GM21717 (cell line): ENCODE data around the gene RARRES2.

ENCODE experiments used
- ATAC-seq: cut with Tn5 transposase; IDR thresholded peaks from one replicate; pipeline ENCODE4 v1.9.1; 2021; ENCODE audit warnings: mild to moderate bottlenecking, moderate library complexity; ENCODE audit not compliant: unreplicated experiment

RARRES2 gene

GRCh38 chr7:150377196-150377595, 35.8 kb upstream of the RARRES2 start:
- no peak for ATAC-seq

DNA sequence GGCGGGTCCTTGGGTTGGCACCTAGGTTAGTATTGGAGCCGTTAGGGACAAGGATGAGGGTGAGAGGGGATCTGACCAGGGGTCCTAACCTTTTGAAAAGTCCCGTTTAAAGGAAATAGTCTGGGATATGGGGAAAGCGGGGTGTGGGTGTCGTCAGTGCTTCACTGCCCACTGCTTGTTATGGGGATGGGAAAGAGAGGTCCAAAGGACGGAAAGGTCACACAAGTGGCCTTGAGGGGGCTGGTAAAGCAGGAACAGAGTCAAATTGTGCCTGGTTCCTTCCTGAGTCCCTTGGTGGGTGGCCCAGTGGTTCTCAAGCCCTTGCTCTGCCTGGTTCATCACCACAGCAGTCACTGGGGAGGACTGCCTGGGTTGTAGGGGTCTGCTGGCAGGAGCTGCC, 35.1 kb upstream of the RARRES2 start:
- no peak for ATAC-seq

- ATAC-seq = no peak
These were observed 34.5 kb upstream of the RARRES2 start for GRCh38 chr7:150375662-150376521.

GRCh38 chr7:150374472-150374871, 33.0 kb upstream of the RARRES2 start:
- ATAC-seq = no peak

DNA sequence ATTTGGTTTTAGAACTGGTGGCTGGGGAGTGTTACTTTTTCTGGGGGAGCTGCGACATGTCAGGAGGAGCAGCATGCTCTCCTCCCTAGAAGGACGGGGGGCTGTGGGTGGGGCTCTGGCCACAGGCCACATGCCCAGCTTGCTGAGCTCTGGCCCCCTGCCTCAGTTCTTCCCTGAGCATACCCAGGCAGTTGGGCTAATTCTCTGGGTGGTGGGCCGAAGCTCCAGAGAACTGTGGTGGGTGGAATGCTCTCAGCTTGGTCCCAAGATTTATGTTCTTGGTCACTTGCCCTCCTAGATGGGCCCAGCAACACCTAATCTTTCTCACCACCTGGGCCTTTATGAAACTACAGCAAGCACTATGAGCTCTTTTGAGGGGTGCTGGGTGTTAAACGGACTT, 32.6 kb upstream of the RARRES2 start:
- no peak for ATAC-seq

GRCh38 chr7:150373049-150373801, 31.8 kb upstream of the RARRES2 start:
- no peak for ATAC-seq

DNA sequence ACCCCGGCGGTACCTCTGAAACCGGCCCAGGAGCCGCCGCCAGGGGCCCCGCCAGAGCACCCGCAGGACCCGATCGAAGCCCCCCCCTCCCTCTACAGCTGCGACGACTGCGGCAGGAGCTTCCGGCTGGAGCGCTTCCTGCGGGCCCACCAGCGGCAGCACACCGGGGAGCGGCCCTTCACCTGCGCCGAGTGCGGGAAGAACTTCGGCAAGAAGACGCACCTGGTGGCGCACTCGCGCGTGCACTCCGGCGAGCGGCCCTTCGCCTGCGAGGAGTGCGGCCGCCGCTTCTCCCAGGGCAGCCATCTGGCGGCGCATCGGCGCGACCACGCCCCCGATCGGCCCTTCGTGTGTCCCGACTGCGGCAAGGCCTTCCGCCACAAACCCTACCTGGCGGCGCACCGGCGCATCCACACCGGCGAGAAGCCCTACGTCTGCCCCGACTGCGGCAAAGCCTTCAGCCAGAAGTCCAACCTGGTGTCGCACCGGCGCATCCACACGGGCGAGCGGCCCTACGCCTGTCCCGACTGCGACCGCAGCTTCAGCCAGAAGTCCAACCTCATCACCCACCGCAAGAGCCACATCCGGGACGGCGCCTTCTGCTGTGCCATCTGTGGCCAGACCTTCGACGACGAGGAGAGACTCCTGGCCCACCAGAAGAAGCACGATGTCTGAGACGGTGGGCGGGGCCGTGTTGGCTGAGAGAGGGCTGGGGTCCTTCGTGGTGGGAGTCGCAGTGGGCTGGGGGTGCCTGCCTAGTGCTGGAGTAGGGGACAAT, 31.0 kb upstream of the RARRES2 start:
- no peak for ATAC-seq

- ATAC-seq = no peak
These were observed 30.5 kb upstream of the RARRES2 start for GRCh38 chr7:150371996-150372270.

DNA sequence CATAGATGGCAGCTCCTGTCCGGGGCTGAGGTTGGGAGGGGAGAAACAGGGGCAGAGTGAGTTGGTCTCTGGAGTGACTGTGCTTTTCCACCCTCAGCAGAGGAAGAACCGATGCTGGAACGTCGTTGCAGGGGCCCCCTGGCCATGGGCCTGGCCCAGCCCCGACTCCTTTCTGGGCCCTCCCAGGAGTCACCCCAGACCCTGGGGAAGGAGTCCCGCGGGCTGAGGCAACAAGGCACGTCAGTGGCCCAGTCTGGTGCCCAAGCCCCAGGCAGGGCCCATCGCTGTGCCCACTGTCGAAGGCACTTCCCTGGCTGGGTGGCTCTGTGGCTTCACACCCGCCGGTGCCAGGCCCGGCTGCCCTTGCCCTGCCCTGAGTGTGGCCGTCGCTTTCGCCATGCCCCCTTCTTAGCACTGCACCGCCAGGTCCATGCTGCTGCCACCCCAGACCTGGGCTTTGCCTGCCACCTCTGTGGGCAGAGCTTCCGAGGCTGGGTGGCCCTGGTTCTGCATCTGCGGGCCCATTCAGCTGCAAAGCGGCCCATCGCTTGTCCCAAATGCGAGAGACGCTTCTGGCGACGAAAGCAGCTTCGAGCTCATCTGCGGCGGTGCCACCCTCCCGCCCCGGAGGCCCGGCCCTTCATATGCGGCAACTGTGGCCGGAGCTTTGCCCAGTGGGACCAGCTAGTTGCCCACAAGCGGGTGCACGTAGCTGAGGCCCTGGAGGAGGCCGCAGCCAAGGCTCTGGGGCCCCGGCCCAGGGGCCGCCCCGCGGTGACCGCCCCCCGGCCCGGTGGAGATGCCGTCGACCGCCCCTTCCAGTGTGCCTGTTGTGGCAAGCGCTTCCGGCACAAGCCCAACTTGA, 29.9 kb upstream of the RARRES2 start:
- no peak for ATAC-seq

GRCh38 chr7:150370612-150371071, 29.2 kb upstream of the RARRES2 start:
- no peak for ATAC-seq

DNA sequence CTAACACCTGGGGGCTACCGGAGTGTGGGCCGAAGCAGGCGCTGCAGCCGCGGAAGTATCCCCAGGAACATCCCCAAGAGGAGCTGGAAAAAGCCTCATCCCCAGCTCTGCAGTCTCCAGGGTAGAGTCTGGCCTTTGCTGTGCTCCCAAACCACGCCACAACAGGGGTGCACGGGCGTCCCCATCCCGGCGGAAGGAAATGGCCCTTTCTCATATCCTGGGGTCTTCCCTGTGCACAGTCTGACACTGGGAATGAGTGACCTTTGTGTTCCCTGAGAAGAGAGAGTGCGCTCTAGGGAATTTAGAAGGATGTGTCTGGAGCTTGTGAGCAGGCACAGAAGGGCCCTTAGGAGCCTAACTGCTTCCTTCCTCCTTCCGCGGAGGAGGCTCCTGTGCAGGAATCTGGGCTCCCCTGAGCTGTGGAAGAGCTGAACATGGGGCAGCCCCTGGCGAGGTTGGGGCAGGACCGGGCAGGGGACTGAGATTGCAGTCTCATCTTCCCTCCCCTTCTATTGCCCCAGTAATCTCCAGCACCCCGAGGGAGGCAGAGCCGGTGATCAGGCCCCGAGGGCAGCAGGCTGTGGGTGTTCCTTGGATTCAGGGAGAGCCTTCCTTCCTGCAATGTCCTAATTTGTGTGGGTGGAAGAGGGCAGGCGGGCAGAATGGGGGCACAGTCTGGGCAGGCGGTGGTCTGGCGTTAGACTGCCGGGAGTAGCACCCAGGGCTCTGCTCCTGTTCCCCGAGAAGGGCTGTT, 28.5 kb upstream of the RARRES2 start:
- ATAC-seq = no peak

DNA sequence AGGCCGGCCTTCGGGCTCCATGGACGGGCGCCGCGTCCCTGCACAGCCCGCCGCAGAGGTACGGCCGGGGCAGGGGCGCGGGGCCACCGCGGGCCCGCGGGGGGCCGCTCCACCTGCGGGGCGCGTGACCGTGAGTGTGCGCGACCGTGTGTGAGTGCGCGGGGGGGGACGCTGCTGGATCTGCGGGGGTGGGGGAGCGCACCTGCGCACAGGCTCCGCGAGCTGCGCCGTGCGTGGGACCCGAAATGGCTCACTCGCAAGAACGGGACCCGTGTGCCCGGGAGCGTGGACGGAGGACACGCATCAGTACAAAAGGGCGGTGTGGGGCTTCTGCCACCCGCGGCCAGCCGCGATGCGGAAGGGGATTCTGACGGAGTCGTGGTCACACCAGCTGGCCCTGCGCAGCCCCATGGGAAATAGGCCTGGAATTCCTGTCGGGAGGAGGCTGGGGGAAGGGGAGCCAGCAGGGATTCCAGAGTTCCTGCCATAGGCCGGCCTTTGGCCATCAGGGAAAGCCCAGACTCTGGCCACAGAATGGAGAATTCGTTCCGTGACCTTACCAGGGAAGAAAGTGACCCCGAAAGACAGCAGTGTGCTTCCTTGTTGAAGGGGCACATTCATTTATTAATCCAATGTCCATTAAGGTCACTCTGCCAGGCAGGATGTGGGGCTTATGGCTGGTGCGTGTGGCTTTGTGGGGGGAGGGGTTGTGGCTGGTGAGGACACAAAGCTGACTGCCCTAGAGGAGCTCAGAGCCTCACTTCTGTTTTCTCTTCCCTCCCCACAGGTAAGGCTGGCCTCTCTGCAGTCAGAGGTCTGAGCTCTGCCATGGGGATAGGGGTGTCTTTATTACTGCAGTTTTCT, 27.7 kb upstream of the RARRES2 start:
- ATAC-seq = peak; percentile 41

- peak; percentile 46 for ATAC-seq
These were observed 26.9 kb upstream of the RARRES2 start, which contains the start of gene REPIN1 for GRCh38 chr7:150368096-150368883. REPIN1 (plus strand) TSS chr7:150368822; CDS start chr7:150369712, 890 bp downstream.

GRCh38 chr7:150367677-150368095, 26.3 kb upstream of the RARRES2 start:
- no peak for ATAC-seq

DNA sequence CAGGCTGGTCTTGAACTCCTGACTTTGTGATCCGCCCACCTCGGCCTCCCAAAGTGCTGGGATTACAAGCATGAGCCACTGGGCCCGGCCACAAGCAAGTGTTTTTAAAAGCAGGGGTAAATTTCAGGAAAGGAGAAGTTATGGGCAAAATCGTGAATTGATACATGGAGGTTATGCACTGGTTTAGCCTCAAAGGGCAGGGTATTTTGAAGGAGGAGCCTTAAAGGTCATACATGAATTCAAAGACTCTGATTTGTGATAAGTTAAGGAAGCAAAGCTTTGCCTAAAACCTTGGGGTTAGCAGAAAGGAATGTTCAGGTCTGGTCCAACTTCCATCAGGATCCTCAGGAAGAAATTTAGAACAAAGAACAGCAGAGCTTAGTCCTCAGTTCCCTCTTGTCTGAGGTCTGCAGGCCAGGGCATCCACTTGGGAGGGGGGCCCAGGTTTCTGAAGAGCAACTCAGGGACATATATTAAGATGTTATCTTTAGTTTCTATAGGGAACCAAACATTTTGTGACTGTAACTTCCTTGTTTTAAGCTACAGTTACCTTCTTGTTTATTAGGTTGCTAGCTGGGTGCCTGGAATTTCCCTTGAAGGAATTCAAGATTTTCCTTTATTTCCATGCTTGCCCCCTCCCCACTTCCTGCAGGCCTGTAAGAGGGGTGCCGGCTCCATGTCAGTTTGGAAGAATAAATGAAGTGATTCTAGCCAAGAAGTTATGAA, 24.4 kb upstream of the RARRES2 start:
- ATAC-seq = no peak

GRCh38 chr7:150365194-150365593, 23.8 kb upstream of the RARRES2 start:
- no peak for ATAC-seq

DNA sequence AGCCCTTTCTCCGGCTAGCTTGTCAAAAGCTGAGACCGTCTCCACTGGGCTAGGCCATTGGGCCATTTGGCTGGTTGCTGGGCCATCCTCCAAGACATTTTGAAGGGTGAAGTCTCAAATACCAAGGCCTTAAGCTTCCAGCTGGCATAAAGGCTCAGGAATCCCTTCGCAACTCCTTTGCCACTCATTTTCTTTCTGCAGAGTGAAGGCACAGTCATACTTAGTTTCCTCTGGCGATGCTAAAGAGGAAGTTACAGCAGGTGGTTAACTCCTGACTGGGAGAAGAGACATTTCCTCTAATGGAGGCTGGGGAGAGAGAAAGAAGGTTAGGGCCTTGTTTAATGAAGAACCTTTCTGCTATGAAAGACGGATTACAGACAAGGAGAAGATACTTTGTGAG, 22.4 kb upstream of the RARRES2 start:
- ATAC-seq = no peak
